ENCODE results near the gene SFMBT2. TPM values are rescaled to one million over a fixed set of nuclear protein-coding genes. Genes with fewer than 3 reads are reported as not detected.

SFMBT2 gene
- polyA plus RNA-seq, 2 of the 4 experiments (the other 2 are of a cell fraction) = 9.6 to 10.2 TPM

DNA sequence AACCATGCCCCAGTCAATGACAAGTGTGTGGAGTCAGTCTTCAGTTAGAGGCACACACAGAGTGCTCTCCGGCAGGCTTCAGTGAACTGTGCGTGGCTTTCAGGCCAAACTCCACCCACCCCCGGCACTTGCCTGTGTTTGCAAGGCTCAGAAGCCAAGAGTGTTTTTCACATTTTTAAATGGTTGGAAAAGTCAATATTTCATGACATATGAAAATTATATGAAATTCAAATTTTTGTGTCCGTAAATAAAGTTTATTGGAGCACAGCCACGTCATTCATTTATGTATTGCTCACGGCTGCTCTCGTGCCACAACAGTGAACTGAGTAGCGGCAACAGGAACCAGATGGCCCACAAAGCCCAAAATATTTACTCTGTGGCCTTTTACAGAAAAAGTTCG lies 104.7 kb downstream of the SFMBT2 start:
- POLR2A ChIA-PET = no interaction called here
- Histone ChIP-seq H3K27ac (peak overlapping the region in 1 of 2 experiments; percentile 70; a peak in 3 of 6 replicates), H3K4me3 (no peak overlapping the region), H3K9me3 (peaks cover 7% of the 10 kb centered on the region), H3K4me2 (no peak overlapping the region), H3K4me1 (peaks cover 38% of the 10 kb centered on the region)
- no peak for FAIRE-seq
- no peak for ATAC-seq
- no peak for DNase-seq (ENCODE audit: low read depth in 1 of 2, low spot score in 1 of 2)
- TF ChIP-seq PBX3 (IDR thresholded peaks at IDR 0.05) (no peak), ZNF302 (CRISPR knock-in tag; IDR thresholded peaks at IDR 0.05) (no peak), JUN (IDR thresholded peaks at IDR 0.05) (no peak), ZSCAN20 (CRISPR knock-in tag; IDR thresholded peaks at IDR 0.05) (no peak), FOXS1 (CRISPR knock-in tag; IDR thresholded peaks at IDR 0.05) (no peak), BCL3 (IDR thresholded peaks at IDR 0.05) (no peak), CBX2 (IDR thresholded peaks at IDR 0.05; ENCODE audit: borderline replicate concordance, low read depth) (no peak), PHF8 (IDR thresholded peaks at IDR 0.05; ENCODE audit: borderline replicate concordance, low read depth) (no peak), CHD4 (IDR thresholded peaks at IDR 0.05; ENCODE audit: borderline replicate concordance) (no peak), MAZ (IDR thresholded peaks at IDR 0.05; ENCODE audit: borderline replicate concordance, low read depth, low read length) (no peak), MAFK (IDR thresholded peaks at IDR 0.05; ENCODE audit: partially characterized antibody) (no peak)
- TF ChIP-seq, protein P1, sequence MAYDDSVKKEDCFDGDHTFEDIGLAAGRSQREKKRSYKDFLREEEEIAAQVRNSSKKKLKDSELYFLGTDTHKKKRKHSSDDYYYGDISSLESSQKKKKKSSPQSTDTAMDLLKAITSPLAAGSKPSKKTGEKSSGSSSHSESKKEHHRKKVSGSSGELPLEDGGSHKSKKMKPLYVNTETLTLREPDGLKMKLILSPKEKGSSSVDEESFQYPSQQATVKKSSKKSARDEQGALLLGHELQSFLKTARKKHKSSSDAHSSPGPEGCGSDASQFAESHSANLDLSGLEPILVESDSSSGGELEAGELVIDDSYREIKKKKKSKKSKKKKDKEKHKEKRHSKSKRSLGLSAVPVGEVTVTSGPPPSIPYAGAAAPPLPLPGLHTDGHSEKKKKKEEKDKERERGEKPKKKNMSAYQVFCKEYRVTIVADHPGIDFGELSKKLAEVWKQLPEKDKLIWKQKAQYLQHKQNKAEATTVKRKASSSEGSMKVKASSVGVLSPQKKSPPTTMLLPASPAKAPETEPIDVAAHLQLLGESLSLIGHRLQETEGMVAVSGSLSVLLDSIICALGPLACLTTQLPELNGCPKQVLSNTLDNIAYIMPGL (CRISPR knock-in tag; IDR thresholded peaks at IDR 0.05; ENCODE audit: borderline replicate concordance) = no peak
- TF ChIP-seq, protein P2, sequence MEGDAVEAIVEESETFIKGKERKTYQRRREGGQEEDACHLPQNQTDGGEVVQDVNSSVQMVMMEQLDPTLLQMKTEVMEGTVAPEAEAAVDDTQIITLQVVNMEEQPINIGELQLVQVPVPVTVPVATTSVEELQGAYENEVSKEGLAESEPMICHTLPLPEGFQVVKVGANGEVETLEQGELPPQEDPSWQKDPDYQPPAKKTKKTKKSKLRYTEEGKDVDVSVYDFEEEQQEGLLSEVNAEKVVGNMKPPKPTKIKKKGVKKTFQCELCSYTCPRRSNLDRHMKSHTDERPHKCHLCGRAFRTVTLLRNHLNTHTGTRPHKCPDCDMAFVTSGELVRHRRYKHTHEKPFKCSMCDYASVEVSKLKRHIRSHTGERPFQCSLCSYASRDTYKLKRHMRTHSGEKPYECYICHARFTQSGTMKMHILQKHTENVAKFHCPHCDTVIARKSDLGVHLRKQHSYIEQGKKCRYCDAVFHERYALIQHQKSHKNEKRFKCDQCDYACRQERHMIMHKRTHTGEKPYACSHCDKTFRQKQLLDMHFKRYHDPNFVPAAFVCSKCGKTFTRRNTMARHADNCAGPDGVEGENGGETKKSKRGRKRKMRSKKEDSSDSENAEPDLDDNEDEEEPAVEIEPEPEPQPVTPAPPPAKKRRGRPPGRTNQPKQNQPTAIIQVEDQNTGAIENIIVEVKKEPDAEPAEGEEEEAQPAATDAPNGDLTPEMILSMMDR (IDR thresholded peaks at IDR 0.05) = no peak
- TF ChIP-seq, protein P3, sequence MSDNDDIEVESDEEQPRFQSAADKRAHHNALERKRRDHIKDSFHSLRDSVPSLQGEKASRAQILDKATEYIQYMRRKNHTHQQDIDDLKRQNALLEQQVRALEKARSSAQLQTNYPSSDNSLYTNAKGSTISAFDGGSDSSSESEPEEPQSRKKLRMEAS (IDR thresholded peaks at IDR 0.05) = no peak
- CTCF ChIA-PET = interaction anchor here (0.8 kb wide), 1 partner anchor 103 kb away, joined by 3 read pairs; no protein-coding TSS in a partner anchor
- 95% methylated on average over 9 of the region's 9 CpGs for WGBS (ENCODE audit: missing lambda C conversion rate)

GRCh38 chr10:7305053-7305452 lies 105.8 kb downstream of the SFMBT2 start:
- 91% methylated on average over 6 of the region's 6 CpGs for WGBS (ENCODE audit: missing lambda C conversion rate)
- Histone ChIP-seq H3K27ac (peak overlapping the region in 1 of 2 experiments; percentile 70; a peak in 3 of 6 replicates), H3K4me1 (peaks cover 38% of the 10 kb centered on the region), H3K9me3 (peaks cover 7% of the 10 kb centered on the region), H3K4me2 (no peak overlapping the region), H3K4me3 (no peak overlapping the region)
- ATAC-seq (no peak), DNase-seq (ENCODE audit: low read depth in 1 of 2, low spot score in 1 of 2) (no peak), FAIRE-seq (no peak)
- CTCF ChIA-PET = interaction anchor here (0.8 to 0.9 kb wide), 2 partner anchors 26 to 104 kb away, joined by 3 read pairs; no protein-coding TSS in a partner anchor
- POLR2A ChIA-PET = no interaction called here
- no peak for TF ChIP-seq FOSL2 (IDR thresholded peaks at IDR 0.05)
- no peak for TF ChIP-seq FOSL2 (CRISPR knock-in tag; IDR thresholded peaks at IDR 0.05)
- TF ChIP-seq NR3C1 (IDR thresholded peaks at IDR 0.05) = no peak
- no peak for TF ChIP-seq RNF2 (IDR thresholded peaks at IDR 0.05; ENCODE audit: borderline replicate concordance, low read depth)
- TF ChIP-seq PHF8 (IDR thresholded peaks at IDR 0.05; ENCODE audit: borderline replicate concordance, low read depth) = no peak
- no peak for TF ChIP-seq PBX3 (IDR thresholded peaks at IDR 0.05)
- TF ChIP-seq RCOR1 (IDR thresholded peaks at IDR 0.05; ENCODE audit: low read depth, low read length) = no peak
- TF ChIP-seq, protein P2 (IDR thresholded peaks at IDR 0.05) = no peak
- TF ChIP-seq BCL3 (IDR thresholded peaks at IDR 0.05) = no peak
- no peak for TF ChIP-seq HOXB13 (CRISPR knock-in tag; IDR thresholded peaks at IDR 0.05; ENCODE audit: low read depth)
- no peak for TF ChIP-seq RARB (CRISPR knock-in tag; IDR thresholded peaks at IDR 0.05)
- TF ChIP-seq BHLHE40 (IDR thresholded peaks at IDR 0.05; ENCODE audit: low read depth, low read length) = no peak
- no peak for TF ChIP-seq ATOH8 (CRISPR knock-in tag; IDR thresholded peaks at IDR 0.05; ENCODE audit: low read depth)
- TF ChIP-seq CBX8 (IDR thresholded peaks at IDR 0.05) = no peak
